ENCODE results near the gene DPP6.

GRCh38 chr7:154390961-154391360 is 338.8 kb downstream of the DPP6 start:
- TF ChIP-seq CTCF (conservative IDR thresholded peaks at IDR 0.05; ENCODE audit: low read length) = no peak
- TF ChIP-seq EZH2phosphoT487 (IDR thresholded peaks at IDR 0.05; ENCODE audit: borderline replicate concordance, low read depth, low read length) = no peak
